MCF 10A (cell line): ENCODE results near the gene EVL. TPM values are rescaled to one million over a fixed set of nuclear protein-coding genes. Genes with fewer than 3 reads are reported as not detected.

Source experiments
- BruUV-seq: library from RNA; stranded (reverse); fragments of 400-500 nt; replicated peaks from 2 replicates; lab custom pipeline; 2021; lab: Mats Ljungman, UMichigan
- CTCF ChIA-PET: fragments of 300-600 bp; sonication (Branson Sonifier 250); formaldehyde crosslinking; extraction: SDS; loops from one replicate; lab custom pipeline; 2021; ENCODE audit warnings: antibody characterized with exemption, inconsistent platforms; lab: Yijun Ruan, JAX
- POLR2A ChIA-PET: fragments of 300-600, 350-650 bp; sonication (Branson Sonifier 250); formaldehyde crosslinking; extraction: SDS; loops from one replicate; lab custom pipeline; 2020; ENCODE audit warnings: antibody characterized with exemption, inconsistent platforms; lab: Yijun Ruan, JAX
- DNase-seq: peaks from one replicate; pipeline ENCODE4 v3.0.0-alpha.2; 2018; ENCODE audit not compliant: unreplicated experiment
- H3K27ac Mint-ChIP-seq: one replicate; pipeline ENCODE4 v1.8.0; 2022; ENCODE audit warnings: mild to moderate bottlenecking, low read depth, mixed read lengths; ENCODE audit not compliant: unreplicated experiment
- H3K27me3 Mint-ChIP-seq: one replicate; pipeline ENCODE4 v1.8.0; 2022; ENCODE audit warnings: mixed read lengths; ENCODE audit not compliant: insufficient read depth, unreplicated experiment
- H3K36me3 Mint-ChIP-seq: one replicate; pipeline ENCODE4 v1.8.0; 2022; ENCODE audit warnings: mild to moderate bottlenecking, moderate library complexity, mixed read lengths; ENCODE audit not compliant: insufficient read depth, unreplicated experiment
- H3K4me1 Mint-ChIP-seq: one replicate; pipeline ENCODE4 v1.8.0; 2022; ENCODE audit warnings: mixed read lengths; ENCODE audit not compliant: insufficient read depth, unreplicated experiment
- H3K4me3 Mint-ChIP-seq: one replicate; pipeline ENCODE4 v1.8.0; 2022; ENCODE audit warnings: mild to moderate bottlenecking, moderate library complexity, mixed read lengths; ENCODE audit not compliant: unreplicated experiment
- H3K9me3 Mint-ChIP-seq: one replicate; pipeline ENCODE4 v1.8.0; 2022; ENCODE audit warnings: mixed read lengths; ENCODE audit not compliant: unreplicated experiment
- CTCF ChIP-seq: fragments of 200-600 bp; IDR thresholded peaks from one replicate; pipeline ENCODE4 v1.8.0; 2022; ENCODE audit warnings: antibody characterized with exemption, mild to moderate bottlenecking; ENCODE audit not compliant: unreplicated experiment
- intact Hi-C: fragments of 100-400 bp; cut with micrococcal nuclease; formaldehyde crosslinking; loops from 2 replicates; pipeline ENCODE4 v1.14.1; 2022
- total RNA-seq: library from RNA; stranded (reverse); gene quantifications from 2 replicates; pipeline ENCODE4 v1.2.3, GENCODE V29; 2022

Gene EVL
- total RNA-seq, 1 experiment from 2014 or later = 55.4 TPM

GRCh38 chr14:100158566-100159093, 93.4 kb downstream of the EVL start:
- CTCF ChIA-PET = no interaction called here
- Mint-ChIP-seq H3K27me3 (no peaks in the 10 kb centered on the region), H3K36me3 (peaks cover 10% of the 10 kb centered on the region), H3K4me3 (no peak overlapping the region), H3K9me3 (peaks cover 7% of the 10 kb centered on the region), H3K27ac (no peak overlapping the region), H3K4me1 (no peaks in the 10 kb centered on the region)
- POLR2A ChIA-PET = interaction anchor here (0.6 kb wide), 1 partner anchor 1121 kb away, joined by 3 read pairs; no protein-coding TSS in a partner anchor
- intact Hi-C loops = no loop called here
- TF ChIP-seq CTCF = no peak
- no TSS peak for BruUV-seq
- DNase-seq = no peak

- ChIA-PET CTCF (no interaction called here), POLR2A (interaction anchor here (0.6 kb wide), 1 partner anchor 1121 kb away, joined by 3 read pairs; no protein-coding TSS in a partner anchor)
- peaks cover 6% of the 10 kb centered on the region for H3K36me3 Mint-ChIP-seq
- intact Hi-C loops = no loop called here
- no peak for DNase-seq
- no peak within 1 kb of the TSS for H3K4me3 Mint-ChIP-seq
- no TSS peak for BruUV-seq
- H3K27ac Mint-ChIP-seq = no peak within 1 kb of the TSS
- H3K4me1 Mint-ChIP-seq = no peaks in the 10 kb centered on the region
- no peaks in the 10 kb centered on the region for H3K27me3 Mint-ChIP-seq
- peaks cover 7% of the 10 kb centered on the region for H3K9me3 Mint-ChIP-seq
- no peak for TF ChIP-seq CTCF
Observed at GRCh38 chr14:100159094-100159864, 94.1 kb downstream of the EVL start, which contains the start of gene DEGS2. Gene DEGS2, minus strand, starts transcription at chr14:100159645. Its CDS starts 58 bp downstream, at chr14:100159587.

- ChIA-PET POLR2A (no interaction called here), CTCF (interaction anchor here (1.0 to 2.5 kb wide), 2 partner anchors 43 to 52 kb away, joined by 3 to 10 read pairs; no protein-coding TSS in a partner anchor)
- peaks cover 6% of the 10 kb centered on the region for H3K36me3 Mint-ChIP-seq
- no peaks in the 10 kb centered on the region for H3K4me1 Mint-ChIP-seq
- H3K9me3 Mint-ChIP-seq = peaks cover 3% of the 10 kb centered on the region
- TF ChIP-seq CTCF = no peak
- no peak overlapping the region for H3K27ac Mint-ChIP-seq
- no peak for DNase-seq
- H3K27me3 Mint-ChIP-seq = no peaks in the 10 kb centered on the region
- intact Hi-C loops = no loop called here
- no TSS peak for BruUV-seq
- no peak overlapping the region for H3K4me3 Mint-ChIP-seq
Observed at GRCh38 chr14:100159865-100160533, 94.8 kb downstream of the EVL start.

GRCh38 chr14:100160534-100160916, 95.3 kb downstream of the EVL start:
- no peak overlapping the region for H3K27ac Mint-ChIP-seq
- no peak for TF ChIP-seq CTCF
- no peaks in the 10 kb centered on the region for H3K27me3 Mint-ChIP-seq
- CTCF ChIA-PET = interaction anchor here (1.0 to 2.5 kb wide), 2 partner anchors 44 to 52 kb away, joined by 3 to 10 read pairs; no protein-coding TSS in a partner anchor
- DNase-seq = no peak
- POLR2A ChIA-PET = no interaction called here
- intact Hi-C loops = no loop called here
- no TSS peak for BruUV-seq
- no peak overlapping the region for H3K4me3 Mint-ChIP-seq
- H3K9me3 Mint-ChIP-seq = no peaks in the 10 kb centered on the region
- H3K4me1 Mint-ChIP-seq = no peaks in the 10 kb centered on the region
- peaks cover 6% of the 10 kb centered on the region for H3K36me3 Mint-ChIP-seq
